Measurements from ENCODE around the gene ANKRD52.

Gene ANKRD52

GRCh38 chr12:56258068-56258819 is at the start of gene ANKRD52:
TSS of gene ANKRD52 (minus strand) at chr12:56258384. CDS start at chr12:56258269, 115 bp downstream.
- peak within 1 kb of the TSS; percentile 99 for H3K4me3 Mint-ChIP-seq
- H3K36me3 Mint-ChIP-seq = peaks cover 7% of the 10 kb centered on the region
- H3K27me3 Mint-ChIP-seq = no peaks in the 10 kb centered on the region
- DNase-seq (ENCODE audit: low spot score in 2 of 2) (peak; percentile 83 to 89), ATAC-seq (ENCODE audit: low read depth) (peak; percentile 94)
- H3K9me3 Mint-ChIP-seq = no peaks in the 10 kb centered on the region
- H3K4me1 Mint-ChIP-seq = peaks cover 9% of the 10 kb centered on the region
- peak within 1 kb of the TSS; percentile 91 for H3K27ac Mint-ChIP-seq

- peaks cover 2% of the 10 kb centered on the region for H3K4me1 Mint-ChIP-seq
- no peak for ATAC-seq (ENCODE audit: low read depth)
- no peak overlapping the region for H3K27ac Mint-ChIP-seq
- no peak for DNase-seq (ENCODE audit: low spot score in 2 of 2)
- no peak overlapping the region for H3K4me3 Mint-ChIP-seq
- H3K27me3 Mint-ChIP-seq = no peaks in the 10 kb centered on the region
- no peaks in the 10 kb centered on the region for H3K9me3 Mint-ChIP-seq
- peaks cover 5% of the 10 kb centered on the region for H3K36me3 Mint-ChIP-seq
Measured at GRCh38 chr12:56307221-56307965, 49.2 kb upstream of the ANKRD52 start.

- Mint-ChIP-seq H3K36me3 (peaks cover 3% of the 10 kb centered on the region), H3K27me3 (no peaks in the 10 kb centered on the region), H3K9me3 (no peaks in the 10 kb centered on the region), H3K27ac (no peak overlapping the region), H3K4me3 (no peak overlapping the region), H3K4me1 (peaks cover 15% of the 10 kb centered on the region)
- ATAC-seq (ENCODE audit: low read depth) (no peak), DNase-seq (ENCODE audit: low spot score in 2 of 2) (no peak)
Measured at GRCh38 chr12:56304872-56305590, 46.8 kb upstream of the ANKRD52 start.

GRCh38 chr12:56304276-56304675 is 46.1 kb upstream of the ANKRD52 start:
- Mint-ChIP-seq H3K27me3 (no peaks in the 10 kb centered on the region), H3K4me1 (peaks cover 16% of the 10 kb centered on the region), H3K9me3 (no peaks in the 10 kb centered on the region), H3K36me3 (no peaks in the 10 kb centered on the region), H3K4me3 (no peak overlapping the region), H3K27ac (no peak overlapping the region)
- ATAC-seq (ENCODE audit: low read depth) (no peak), DNase-seq (ENCODE audit: low spot score in 2 of 2) (no peak)

GRCh38 chr12:56300644-56301464 is 42.7 kb upstream of the ANKRD52 start:
- no peaks in the 10 kb centered on the region for H3K27me3 Mint-ChIP-seq
- peaks cover 37% of the 10 kb centered on the region for H3K4me1 Mint-ChIP-seq
- peak overlapping the region; percentile 95 for H3K4me3 Mint-ChIP-seq
- peak overlapping the region; percentile 93 for H3K27ac Mint-ChIP-seq
- H3K36me3 Mint-ChIP-seq = no peaks in the 10 kb centered on the region
- DNase-seq (ENCODE audit: low spot score in 2 of 2) (no peak), ATAC-seq (ENCODE audit: low read depth) (no peak)
- H3K9me3 Mint-ChIP-seq = no peaks in the 10 kb centered on the region

GRCh38 chr12:56299853-56300643 is 41.9 kb upstream of the ANKRD52 start, which contains the start of gene CS:
TSS of gene CS (minus strand) at chr12:56300330. CDS start at chr12:56300201, 129 bp downstream.
- Mint-ChIP-seq H3K36me3 (no peaks in the 10 kb centered on the region), H3K4me1 (peaks cover 37% of the 10 kb centered on the region)

GRCh38 chr12:56299308-56299852 is 41.2 kb upstream of the ANKRD52 start:
- no peaks in the 10 kb centered on the region for H3K9me3 Mint-ChIP-seq
- H3K27ac Mint-ChIP-seq = peak overlapping the region; percentile 93
- no peak for ATAC-seq (ENCODE audit: low read depth)
- peak overlapping the region; percentile 95 for H3K4me3 Mint-ChIP-seq
- H3K36me3 Mint-ChIP-seq = no peaks in the 10 kb centered on the region
- no peak for DNase-seq (ENCODE audit: low spot score in 2 of 2)
- no peaks in the 10 kb centered on the region for H3K27me3 Mint-ChIP-seq
- peaks cover 37% of the 10 kb centered on the region for H3K4me1 Mint-ChIP-seq

More at GRCh38 chr12:56299853-56300643, 41.9 kb upstream of the ANKRD52 start, which contains the start of gene CS:
- no peaks in the 10 kb centered on the region for H3K9me3 Mint-ChIP-seq
- peak within 1 kb of the TSS; percentile 93 for H3K27ac Mint-ChIP-seq
- ATAC-seq (ENCODE audit: low read depth) = peak; percentile 91
- H3K27me3 Mint-ChIP-seq = no peaks in the 10 kb centered on the region
- peak within 1 kb of the TSS; percentile 95 for H3K4me3 Mint-ChIP-seq
- peak; percentile 94 to 97 for DNase-seq (ENCODE audit: low spot score in 2 of 2)

- DNase-seq (ENCODE audit: low spot score in 2 of 2) (no peak), ATAC-seq (ENCODE audit: low read depth) (no peak)
- Mint-ChIP-seq H3K4me3 (peak overlapping the region; percentile 95), H3K27me3 (no peaks in the 10 kb centered on the region), H3K27ac (peak overlapping the region; percentile 93), H3K36me3 (peaks cover 3% of the 10 kb centered on the region), H3K4me1 (peaks cover 37% of the 10 kb centered on the region), H3K9me3 (no peaks in the 10 kb centered on the region)
Measured at GRCh38 chr12:56298828-56299227, 40.6 kb upstream of the ANKRD52 start.

- no peak for ATAC-seq (ENCODE audit: low read depth)
- no peaks in the 10 kb centered on the region for H3K9me3 Mint-ChIP-seq
- no peak overlapping the region for H3K4me3 Mint-ChIP-seq
- H3K27me3 Mint-ChIP-seq = no peaks in the 10 kb centered on the region
- no peak for DNase-seq (ENCODE audit: low spot score in 2 of 2)
- H3K36me3 Mint-ChIP-seq = peaks cover 4% of the 10 kb centered on the region
- no peak overlapping the region for H3K27ac Mint-ChIP-seq
- H3K4me1 Mint-ChIP-seq = peaks cover 40% of the 10 kb centered on the region
Measured at GRCh38 chr12:56297400-56297799, 39.2 kb upstream of the ANKRD52 start.

- no peaks in the 10 kb centered on the region for H3K9me3 Mint-ChIP-seq
- H3K27me3 Mint-ChIP-seq = no peaks in the 10 kb centered on the region
- peaks cover 33% of the 10 kb centered on the region for H3K4me1 Mint-ChIP-seq
- H3K27ac Mint-ChIP-seq = peak overlapping the region; percentile 28
- ATAC-seq (ENCODE audit: low read depth) (no peak), DNase-seq (ENCODE audit: low spot score in 2 of 2) (no peak)
- peaks cover 4% of the 10 kb centered on the region for H3K36me3 Mint-ChIP-seq
- no peak overlapping the region for H3K4me3 Mint-ChIP-seq
Measured at GRCh38 chr12:56296295-56296694, 38.1 kb upstream of the ANKRD52 start.

GRCh38 chr12:56293795-56294194 is 35.6 kb upstream of the ANKRD52 start:
- DNase-seq (ENCODE audit: low spot score in 2 of 2) (no peak), ATAC-seq (ENCODE audit: low read depth) (no peak)
- peaks cover 4% of the 10 kb centered on the region for H3K36me3 Mint-ChIP-seq
- H3K4me1 Mint-ChIP-seq = peaks cover 20% of the 10 kb centered on the region
- H3K4me3 Mint-ChIP-seq = no peak overlapping the region
- H3K27ac Mint-ChIP-seq = no peak overlapping the region
- H3K9me3 Mint-ChIP-seq = no peaks in the 10 kb centered on the region
- H3K27me3 Mint-ChIP-seq = no peaks in the 10 kb centered on the region

- Mint-ChIP-seq H3K27me3 (no peaks in the 10 kb centered on the region), H3K36me3 (peaks cover 8% of the 10 kb centered on the region), H3K4me3 (no peak overlapping the region), H3K4me1 (peaks cover 6% of the 10 kb centered on the region), H3K9me3 (no peaks in the 10 kb centered on the region), H3K27ac (no peak overlapping the region)
- DNase-seq (ENCODE audit: low spot score in 2 of 2) = no peak
- ATAC-seq (ENCODE audit: low read depth) = no peak
Measured at GRCh38 chr12:56288705-56289387, 30.7 kb upstream of the ANKRD52 start.

All from memory B cell (primary cell).